DMS114 treated with DMSO at 0.1 percent for 48 hours (cell line): ENCODE results near the gene OR5M10.
A peak's percentile ranks its signal among the peaks of the same experiment; 100 is the strongest.
"Not testable (repeated sequence)": the region's sequence is repeated elsewhere in the genome, so short reads cannot be mapped to it uniquely, and the experiment has no call there.

Experiments
- DNase-seq: peaks from one replicate; lab custom pipeline; 2025; ENCODE audit not compliant: unreplicated experiment; lab: John Stamatoyannopoulos, UW

The OR5M10 gene

GRCh38 chr11:56577621-56578020 is at the start of gene OR5M10:
Gene OR5M10 (minus strand): TSS chr11:56577721. CDS start chr11:56577721, 0 bp downstream.
- no peak for DNase-seq

DNA sequence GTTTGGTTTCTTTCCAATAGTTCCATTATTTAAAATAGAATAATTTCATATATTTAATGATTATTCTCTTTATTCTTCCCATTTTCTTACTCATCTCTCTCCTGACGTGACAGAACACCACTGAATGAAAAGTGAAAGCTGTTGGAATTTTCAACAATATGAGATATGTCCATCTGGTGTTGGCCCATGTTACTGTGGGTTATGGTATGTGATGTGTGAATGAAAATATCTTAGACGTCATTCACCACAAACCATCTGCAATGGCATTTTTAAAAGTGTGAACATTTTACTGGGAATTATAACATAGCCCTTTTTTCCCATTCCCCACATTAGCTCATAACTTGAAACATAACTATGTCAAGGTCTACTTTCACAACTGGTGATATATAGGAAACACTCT is 48.4 kb upstream of the OR5M10 start:
- DNase-seq: no peak

- DNase-seq: peak; percentile 2
Measured at GRCh38 chr11:56624661-56625110, 47.2 kb upstream of the OR5M10 start.

- no peak for DNase-seq
Measured at GRCh38 chr11:56611174-56611573, 33.7 kb upstream of the OR5M10 start.

GRCh38 chr11:56592088-56592717 is 14.7 kb upstream of the OR5M10 start:
- not testable (repeated sequence) for DNase-seq

- no peak for DNase-seq
Measured at GRCh38 chr11:56558574-56558973, 18.9 kb downstream of the OR5M10 start.

DNA sequence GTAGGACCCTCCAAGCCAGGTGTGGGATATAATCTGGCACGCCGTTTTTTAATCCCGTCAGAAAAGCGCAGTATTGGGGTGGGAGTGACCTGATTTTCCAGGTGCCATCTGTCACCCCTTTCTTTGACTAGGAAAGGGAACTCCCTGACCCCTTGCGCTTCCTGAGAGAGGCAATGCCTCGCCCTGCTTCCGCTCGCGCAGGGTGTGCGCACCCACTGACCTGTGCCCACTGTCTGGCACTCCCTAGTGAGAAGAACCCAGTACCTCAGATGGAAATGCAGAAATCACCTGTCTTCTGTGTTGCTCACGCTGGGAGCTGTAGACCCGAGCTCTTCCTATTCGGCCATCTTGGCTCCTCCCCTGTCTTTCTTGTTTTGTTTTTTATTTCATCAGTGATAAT is 22.8 kb downstream of the OR5M10 start:
- DNase-seq: not testable (repeated sequence)

GRCh38 chr11:56545531-56545930 is 32.0 kb downstream of the OR5M10 start:
- no peak for DNase-seq

DNA sequence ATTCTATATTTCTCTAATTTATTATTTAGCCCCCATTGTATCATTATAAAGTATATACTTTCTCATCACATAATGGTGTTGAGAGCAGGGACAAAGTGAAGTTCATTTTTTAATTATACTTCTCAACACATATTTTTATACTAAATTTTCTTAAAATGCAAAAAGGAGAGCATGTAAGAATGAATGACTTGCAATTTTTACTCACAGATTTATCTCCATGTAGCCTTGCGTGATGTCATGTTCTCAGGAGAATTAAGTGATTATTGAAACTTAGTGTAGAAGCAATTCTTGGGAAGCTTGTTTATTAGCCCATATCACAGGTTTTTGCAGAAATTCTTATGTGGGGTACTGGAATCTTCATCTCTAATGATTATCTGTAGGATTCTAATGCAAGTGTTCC is 33.8 kb downstream of the OR5M10 start:
- no peak for DNase-seq

- DNase-seq: no peak
Measured at GRCh38 chr11:56543157-56543556, 34.4 kb downstream of the OR5M10 start, which contains the start of gene OR5M11. Gene OR5M11 (minus strand): TSS chr11:56543257. CDS start chr11:56543257, 0 bp downstream.

GRCh38 chr11:56533054-56533740 is 44.3 kb downstream of the OR5M10 start:
- DNase-seq: no peak

GRCh38 chr11:56531856-56532255 is 45.7 kb downstream of the OR5M10 start:
- no peak for DNase-seq
